HG03196 (cell line): Measurements from ENCODE around the gene NOTCH4.

Experiments
- ATAC-seq: cut with Tn5 transposase; IDR thresholded peaks from one replicate; pipeline ENCODE4 v1.9.1; 2021; ENCODE audit not compliant: unreplicated experiment

NOTCH4 gene

DNA sequence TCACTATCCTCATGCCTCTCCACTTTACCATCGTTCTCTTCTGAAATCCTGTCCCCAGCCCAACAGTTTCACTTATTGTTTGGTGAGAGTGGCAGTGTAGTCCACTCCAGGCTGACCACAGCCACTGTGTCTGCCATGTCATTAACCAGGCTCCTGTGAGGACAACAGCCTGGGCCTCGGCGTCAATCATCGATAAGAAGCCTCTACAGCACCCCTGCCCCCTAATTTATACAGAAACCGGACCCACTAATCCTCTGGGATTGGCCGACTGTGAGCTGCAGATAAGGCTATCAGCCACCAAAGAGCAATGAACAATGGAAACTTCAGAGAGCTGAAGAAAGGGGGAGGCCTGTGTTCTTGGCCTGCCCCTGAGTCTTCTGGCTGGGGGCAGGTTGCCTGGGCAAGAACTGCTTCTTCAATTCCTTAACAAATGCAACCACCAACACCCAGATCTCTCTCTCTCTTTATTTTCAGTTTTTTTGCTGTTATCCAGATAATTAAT is 56.1 kb downstream of the NOTCH4 start:
- ATAC-seq: no peak

DNA sequence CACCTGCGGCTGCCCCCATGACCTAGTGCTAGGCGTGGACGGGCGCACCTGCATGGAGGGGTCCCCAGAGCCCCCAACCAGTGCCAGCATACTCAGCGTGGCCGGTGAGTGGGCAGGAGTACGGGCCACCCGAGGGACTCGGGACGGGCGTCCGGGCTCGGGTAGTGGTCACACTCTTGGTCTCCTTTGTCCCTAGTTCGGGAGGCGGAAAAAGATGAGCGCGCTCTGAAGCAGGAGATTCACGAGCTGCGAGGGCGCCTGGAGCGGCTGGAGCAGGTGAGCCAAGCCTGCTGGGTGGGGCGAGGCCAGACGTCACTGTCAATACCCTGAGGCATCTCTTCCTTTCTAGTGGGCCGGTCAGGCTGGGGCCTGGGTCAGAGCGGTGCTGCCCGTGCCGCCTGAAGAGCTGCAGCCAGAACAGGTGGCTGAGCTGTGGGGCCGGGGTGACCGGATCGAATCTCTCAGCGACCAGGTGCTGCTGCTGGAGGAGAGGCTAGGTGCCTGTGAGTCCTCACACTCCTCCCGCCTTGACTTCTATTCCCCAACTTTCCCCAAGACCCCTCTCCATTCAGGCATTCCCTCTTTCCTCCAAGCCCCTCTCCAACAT is 56.6 kb downstream of the NOTCH4 start:
- ATAC-seq: no peak

DNA sequence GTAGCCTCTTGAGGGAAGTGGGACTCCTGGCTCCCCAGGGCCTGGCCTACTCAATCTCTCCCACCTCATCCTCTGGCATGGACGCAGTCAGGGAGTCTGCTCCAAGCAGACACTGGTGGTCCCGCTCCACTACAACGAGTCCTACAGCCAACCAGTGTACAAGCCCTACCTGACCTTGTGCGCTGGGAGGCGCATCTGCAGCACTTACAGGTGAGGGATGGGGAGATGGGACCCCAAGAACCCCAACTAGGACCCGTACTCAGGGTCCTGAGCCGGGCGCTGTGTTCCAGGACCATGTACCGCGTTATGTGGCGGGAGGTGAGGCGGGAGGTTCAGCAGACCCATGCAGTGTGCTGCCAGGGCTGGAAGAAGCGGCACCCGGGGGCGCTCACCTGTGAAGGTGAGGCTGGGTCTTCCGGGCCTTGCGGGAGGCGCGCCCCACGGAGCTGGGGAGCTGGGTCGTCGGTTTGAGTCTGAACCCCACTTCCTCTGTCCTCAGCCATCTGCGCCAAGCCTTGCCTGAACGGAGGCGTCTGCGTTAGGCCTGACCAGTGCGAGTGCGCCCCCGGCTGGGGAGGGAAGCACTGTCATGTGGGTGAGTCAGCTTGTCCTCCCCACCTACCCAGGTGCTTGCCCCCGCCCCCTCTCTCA is 57.3 kb downstream of the NOTCH4 start:
- ATAC-seq: no peak

DNA sequence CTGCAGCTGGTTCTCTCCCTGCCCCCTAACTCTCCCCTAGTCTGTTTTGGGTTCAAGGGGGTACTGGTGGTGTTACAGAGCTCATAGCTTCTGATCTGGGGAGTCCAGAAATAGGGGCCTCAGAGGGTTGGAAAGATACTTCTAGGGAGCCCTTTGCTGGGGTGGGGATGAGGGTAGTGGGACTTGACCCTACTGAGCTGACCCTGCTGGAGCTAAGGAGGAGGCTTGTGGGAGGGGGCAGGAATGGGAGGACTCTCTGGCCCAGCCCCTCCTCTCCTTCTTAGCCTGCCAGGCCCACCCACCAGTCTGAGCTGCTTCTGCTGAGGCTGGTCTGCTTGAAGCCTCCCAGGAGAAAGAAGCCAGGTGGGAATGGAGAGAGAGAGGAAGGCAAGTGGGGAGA is 59.6 kb downstream of the NOTCH4 start, which contains the start of gene EGFL8:
TSS of gene EGFL8 (plus strand) at position 301 of the 400 bp plus-strand sequence. CDS start 1,571 bp downstream, outside the sequence.
- no peak for ATAC-seq

DNA sequence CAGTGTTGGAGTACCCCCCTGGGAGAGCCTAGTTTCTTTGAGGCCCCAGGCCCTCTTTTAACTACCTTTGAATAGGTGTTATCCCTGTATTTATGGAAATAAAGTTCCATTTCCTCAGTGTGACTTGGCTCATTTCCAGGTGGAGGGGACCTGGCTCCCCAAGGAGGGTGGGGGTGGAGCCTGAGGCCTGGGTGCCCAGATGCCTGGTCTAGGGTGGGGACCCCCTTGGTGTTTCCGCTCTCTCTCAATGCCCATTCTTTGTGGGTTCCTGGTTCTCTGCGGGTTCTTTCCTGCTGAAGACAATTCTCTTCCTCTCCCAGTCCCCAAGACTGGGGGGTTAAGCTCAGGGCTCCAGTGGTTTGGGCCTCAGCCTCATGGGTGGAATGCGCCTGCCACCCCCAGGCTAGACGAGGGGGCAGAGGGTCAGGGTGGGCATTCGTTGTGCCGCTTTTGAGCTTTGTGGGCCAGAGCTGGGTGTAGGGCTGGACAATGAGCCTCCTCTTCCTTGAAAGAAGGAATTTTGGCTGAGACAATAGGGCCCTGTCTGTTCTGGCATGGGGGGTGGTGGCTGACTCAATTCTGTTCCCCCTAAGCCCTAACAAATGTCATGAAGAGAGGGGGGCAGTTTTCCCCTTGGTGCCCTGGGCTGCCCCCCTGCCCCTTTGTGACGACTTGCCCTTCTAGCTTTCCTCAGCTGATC is 60.2 kb downstream of the NOTCH4 start:
- no peak for ATAC-seq

DNA sequence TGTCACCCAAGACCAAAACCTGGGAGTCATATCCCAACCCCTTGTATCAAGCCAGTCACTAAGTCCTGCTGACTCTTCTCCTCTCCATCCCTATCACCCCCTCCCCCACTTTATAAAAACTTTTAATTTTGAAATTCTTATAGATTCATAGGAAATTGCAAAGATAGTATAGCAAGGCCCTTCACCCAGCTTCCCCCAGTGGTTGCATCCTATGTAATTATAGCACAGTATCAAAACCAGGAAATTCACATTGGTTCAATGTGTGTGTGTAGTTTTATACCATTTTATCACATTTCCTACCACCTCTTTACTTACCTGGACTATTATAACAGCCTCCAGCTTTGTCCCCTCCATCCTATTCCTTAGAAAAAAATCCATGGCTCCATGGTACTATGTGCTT is 65.8 kb downstream of the NOTCH4 start:
- no peak for ATAC-seq

DNA sequence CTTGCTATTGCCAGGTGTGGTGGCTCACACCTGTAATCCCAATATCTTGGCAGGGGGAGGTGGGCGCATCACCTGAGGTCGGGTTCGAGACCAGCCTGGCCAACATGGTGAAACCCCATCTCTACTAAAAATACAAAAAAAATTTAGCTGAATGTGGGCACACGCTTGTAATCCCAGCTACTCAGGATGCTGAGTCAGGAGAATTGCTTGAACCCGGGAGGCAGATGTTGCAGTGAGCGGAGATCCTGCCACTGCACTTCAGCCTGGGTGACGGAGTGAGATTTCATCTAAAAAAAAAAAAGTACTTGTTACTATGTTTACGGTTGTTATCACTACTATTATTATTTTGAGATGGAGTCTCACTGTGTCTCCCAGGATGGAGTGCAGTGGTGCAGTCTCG is 67.0 kb downstream of the NOTCH4 start:
- no peak for ATAC-seq

DNA sequence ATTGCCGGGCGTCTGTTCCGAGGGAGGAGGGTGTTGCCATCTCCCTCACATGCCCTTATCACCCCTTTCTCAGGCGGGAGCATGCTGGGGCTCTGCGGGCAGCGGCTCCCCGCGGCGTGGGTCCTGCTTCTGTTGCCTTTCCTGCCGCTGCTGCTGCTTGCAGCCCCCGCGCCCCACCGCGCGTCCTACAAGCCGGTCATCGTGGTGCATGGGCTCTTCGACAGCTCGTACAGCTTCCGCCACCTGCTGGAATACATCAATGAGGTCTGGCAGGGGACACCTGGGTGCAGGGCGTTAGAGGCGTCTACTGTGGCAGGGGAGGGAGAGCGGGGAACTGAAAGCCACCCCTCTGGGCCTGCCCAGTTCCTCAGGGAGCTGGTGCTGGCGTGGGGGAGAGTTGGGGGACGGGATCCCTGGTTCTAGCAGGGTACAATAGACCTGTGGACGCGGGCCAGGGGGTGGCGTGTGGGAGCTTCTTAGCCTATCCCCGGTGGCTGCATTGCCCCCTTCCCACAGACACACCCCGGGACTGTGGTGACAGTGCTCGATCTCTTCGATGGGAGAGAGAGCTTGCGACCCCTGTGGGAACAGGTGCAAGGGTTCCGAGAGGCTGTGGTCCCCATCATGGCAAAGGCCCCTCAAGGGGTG is 69.2 kb downstream of the NOTCH4 start:
- peak; percentile 52 for ATAC-seq

DNA sequence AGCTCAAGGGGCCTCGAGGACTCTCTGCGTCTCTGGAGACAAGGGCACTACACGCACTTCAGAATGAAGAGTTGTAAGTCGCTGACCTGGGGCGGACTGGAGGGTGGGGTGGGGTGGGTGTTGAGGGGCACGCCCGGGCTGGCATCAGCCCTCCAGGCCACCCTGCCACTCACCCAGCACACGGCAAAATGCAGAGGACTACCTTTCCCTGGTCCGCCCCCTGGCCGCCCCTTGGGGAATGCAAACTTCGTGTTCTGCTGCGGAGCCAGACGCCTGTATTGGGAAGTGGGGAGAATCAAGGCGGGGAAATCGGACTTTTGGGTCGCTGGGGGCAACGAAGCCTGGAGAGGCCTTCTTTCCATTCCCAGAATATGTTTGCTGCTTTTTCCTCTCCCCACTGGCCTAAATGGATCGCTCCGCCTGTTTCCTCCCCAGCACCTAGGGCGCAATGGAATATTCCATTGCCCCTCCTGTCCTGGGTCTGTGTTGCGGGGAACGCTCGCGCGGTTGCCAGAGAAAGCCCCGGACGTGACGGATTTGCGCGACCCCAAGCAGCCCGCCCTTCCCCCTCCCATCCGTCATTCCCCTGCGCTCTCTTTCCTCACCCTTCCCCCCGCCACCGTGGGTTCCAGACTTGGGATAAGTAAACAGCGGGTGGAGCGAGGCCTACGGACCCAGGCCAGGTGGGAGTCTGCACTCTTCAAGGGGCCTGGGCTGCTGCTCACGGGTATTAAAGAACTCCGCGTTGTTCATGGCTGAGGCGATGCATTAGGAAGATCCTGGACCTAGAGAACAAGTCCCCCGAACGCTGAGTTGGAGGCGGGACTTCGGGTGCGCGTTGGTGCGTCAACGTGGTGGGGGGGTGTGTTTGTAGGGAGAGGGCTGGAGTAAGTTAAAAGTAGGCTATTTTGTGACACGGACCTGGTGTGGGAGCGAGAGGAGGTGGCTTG is 70.0 kb downstream of the NOTCH4 start, which contains the start of gene PPT2:
TSS of gene PPT2 (plus strand) at position 578 of the 950 bp plus-strand sequence. CDS start 454 bp downstream, outside the sequence.
- no peak for ATAC-seq

DNA sequence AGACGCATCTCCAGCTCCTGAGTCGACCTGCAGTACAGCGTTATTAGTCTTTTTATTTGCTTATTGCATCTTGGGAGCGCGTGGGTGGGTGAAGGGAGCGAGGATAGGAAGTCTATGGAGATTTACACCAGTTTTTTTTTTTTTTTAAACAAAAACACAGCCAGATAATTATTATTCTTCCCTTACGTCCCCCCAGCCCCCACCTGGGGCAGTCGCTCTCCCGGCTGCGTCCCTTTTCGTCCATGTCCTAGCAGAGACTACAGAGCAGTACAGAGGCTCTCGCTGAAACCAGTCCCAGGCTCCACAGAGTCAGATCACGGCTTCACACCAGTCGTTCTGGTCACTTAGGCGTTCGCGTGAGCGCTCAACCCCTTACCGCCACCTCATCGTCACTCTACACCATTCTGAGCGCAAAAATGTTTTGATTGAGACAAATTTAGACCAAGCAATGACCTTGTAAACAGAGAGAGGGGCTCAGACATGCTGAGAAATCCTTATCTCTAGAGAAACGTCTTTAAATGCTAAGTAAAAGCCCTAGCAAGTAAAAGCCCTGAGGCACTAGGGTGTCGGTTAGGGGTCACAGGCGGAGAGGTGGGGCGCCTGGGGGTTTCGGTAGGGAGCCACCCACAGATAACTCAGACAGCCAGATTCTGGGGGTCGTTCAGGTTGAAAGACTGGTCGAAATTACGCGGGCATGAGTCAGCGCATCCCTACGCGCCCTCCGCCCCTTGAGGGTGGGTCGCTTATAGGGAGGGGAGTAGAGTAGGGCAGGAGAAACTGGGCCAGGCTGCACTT is 70.9 kb downstream of the NOTCH4 start:
- ATAC-seq: no peak

DNA sequence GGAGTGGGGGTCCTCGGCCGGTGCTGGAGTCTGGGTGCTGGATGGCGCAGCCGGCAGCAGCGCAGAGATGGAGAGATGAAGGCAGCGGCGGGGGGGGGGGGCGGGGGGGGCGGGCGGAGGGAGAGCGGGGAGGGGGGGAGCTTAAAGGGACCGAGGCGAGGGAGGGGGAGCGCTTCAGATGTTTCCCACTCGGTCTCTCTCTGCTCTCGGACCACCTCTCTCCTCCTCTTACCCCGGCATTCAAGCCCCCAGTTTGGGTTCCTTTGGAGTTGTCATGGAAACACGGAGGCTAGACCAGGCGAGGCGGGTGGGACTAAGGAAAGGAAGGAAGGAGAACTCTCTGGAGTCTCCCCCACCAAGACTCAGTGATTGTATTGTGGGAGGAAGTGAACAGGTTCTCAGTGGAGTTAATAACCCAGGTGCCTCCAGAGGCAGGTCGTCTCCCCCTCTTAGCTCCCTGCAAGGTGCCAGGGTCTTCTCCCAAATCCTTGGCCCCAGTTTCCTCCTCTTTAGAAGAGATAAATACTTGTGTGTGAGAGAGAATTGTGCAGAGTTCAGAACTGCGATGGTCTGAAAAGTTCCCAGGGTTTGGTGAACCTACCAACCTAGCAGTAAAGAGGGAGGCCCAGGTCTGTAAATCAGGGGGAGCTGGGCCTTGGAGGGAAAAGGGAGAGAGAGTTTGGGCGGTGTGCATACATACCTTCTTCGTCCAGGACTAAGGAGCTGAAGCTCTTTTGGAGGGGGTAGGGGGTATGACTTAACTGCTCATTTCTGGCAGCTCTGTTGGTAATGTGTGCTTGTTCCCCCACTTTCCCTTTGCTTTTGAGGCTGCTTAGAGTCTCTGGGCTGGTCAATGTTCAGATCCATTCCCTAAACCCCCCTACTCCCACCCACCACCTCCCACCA is 71.8 kb downstream of the NOTCH4 start, which contains the start of gene PRRT1:
TSS of gene PRRT1 (minus strand) at position 77 of the 906 bp plus-strand sequence. CDS start 112 bp downstream, outside the sequence.
- ATAC-seq: no peak

DNA sequence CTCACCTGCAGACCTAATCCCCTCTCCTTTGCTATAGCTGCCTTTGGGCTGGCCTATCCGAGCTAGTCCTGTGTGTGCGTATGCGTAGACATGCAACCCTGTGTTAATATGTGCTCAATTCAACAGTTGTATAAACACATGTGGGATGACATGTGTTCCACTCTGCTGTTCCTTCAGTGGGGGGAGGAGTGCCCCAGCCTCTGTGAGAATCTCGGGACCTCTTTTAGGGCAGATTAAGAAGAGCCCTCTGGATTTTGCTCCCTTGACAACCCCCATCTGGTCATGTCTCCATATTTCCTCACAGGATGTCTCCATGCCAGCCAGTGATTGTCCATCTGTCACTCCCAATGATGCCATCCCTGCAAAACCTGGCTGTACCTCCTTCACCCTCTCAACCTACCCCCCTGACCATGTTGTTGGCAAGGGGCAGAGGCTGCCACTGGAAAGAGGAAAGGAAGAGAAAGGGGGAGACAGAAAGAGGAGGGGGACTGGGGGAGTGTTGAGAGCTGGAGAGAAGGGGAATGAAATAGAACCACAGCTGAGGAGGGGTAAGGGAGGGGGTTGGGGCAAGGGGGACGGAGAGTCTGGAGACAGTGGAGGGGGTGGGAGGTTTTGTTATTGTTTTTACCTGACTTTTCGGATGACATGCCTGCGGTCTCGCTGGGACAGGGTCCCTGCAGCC is 72.5 kb downstream of the NOTCH4 start:
- ATAC-seq: no peak

DNA sequence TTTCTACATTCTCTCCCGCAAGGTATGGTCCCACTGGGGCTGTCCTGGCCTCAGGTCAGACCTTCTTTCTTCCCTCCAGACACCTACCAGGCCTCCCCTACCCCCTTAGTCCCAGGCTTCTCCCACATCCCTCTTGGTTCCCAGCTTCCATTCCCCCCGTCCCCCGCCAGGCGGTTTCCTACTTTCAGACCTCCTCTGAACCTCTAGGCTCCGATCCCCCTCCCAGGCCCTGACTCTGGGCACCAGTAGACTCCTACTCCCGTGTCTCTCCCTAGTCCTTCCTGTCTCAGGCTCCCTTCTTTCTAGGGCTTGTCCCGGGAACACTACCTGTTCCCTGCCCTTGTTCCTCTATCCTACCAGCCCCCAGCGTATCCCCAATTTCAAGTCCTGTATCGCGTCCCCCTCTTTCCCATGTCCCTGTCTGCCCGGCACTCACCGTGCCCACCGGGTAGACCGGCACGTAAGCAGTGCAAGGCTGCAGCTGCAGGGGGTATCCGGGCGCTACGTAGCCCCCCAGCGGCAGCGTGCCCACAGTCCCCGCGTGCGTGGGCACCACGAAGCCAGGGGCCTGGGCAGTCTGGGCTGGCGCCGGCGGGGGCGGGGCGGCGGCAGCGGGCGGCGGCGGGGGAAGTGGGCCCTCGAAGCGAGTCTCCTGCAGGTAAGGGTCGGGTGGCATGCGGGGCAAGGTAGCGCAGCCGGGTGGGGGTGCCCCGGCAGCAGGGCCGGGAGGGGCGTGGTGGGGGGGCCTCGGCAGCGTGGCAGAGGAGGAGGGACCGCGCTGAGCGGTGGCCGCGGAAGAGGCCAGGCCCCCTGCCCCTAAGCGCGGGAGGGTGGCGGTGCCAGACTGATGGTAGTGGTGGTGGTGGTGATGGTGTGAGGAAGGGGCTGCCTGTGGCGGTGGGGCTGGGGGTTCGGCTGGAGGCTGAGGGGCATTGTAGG is 73.7 kb downstream of the NOTCH4 start:
- no peak for ATAC-seq

DNA sequence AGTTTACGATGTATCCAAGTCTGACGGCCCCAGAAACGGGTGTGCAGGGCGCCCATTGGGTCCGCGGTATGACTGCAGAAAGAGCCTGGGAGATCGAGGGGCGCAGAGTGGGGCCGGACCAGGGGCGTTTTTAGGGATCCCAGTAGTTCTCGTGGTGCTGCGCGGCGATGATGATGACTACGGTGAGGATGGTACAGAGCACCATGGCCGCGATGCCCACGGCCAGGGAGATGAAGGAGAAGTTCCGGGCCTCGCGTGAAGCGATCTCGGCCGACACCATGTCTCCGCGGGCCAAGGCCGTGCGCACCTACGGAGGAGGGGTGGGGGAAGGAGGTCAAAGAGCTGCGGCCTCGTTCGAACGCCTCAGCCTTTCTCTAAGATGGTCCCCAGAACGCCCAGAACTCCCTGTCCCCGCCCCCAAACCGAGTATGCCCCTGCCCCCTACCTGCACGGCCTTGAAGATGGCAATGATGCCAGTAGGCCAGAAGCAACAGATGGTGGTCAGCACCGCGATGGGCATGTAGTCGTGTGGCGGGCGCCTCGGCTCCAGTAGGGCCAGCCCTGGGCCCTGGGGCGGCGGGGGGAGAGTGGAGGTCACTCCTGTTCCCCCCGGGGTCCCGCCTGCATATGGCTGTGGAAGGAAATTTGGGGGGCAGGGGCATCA is 74.6 kb downstream of the NOTCH4 start:
- no peak for ATAC-seq

DNA sequence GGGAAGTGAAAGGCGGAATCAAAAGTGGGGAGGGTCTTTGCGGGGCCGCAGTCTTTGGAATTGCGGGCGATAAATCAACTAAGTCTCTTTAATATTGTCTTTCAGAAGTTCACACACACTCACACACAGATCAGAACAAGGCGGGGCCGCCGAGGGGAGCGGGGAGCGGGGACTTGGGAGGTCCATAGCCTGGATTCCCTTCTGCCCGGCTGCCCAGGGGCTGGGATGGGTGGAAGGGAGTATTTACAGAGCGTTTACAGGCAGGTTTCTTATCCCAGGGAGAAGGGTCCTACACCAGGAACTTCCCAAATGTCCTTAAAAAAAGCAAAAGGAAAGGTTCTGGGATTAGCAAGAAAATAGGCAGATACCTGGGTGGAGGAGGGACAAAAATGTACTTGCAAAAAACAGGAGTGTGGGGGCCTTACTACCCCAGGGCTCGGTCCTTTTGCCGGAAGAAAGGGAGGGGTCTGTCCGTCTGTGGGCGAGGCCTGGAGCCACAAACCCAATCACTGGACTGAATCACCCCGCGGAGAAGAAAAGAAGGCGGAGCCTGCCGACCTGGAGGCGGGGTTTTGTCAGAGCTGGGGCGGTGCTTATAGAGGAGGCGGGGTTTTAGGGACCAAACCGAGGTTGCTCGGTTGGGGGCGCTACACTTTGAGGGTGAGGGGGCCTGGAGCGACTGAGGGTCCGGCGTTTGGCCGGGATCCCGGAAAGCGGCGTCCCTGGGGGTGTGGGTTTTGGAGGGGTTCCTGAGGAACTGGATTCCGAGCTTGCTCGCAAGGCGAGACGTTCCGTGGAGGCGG is 75.4 kb downstream of the NOTCH4 start:
- ATAC-seq: no peak
